ENCODE results near the gene RPS21. TPM values are rescaled to one million over a fixed set of nuclear protein-coding genes. Genes with fewer than 3 reads are reported as not detected.

Gene RPS21
- total RNA-seq, 2 experiments from 2014 or later: 3,015 to 3,210 TPM

DNA sequence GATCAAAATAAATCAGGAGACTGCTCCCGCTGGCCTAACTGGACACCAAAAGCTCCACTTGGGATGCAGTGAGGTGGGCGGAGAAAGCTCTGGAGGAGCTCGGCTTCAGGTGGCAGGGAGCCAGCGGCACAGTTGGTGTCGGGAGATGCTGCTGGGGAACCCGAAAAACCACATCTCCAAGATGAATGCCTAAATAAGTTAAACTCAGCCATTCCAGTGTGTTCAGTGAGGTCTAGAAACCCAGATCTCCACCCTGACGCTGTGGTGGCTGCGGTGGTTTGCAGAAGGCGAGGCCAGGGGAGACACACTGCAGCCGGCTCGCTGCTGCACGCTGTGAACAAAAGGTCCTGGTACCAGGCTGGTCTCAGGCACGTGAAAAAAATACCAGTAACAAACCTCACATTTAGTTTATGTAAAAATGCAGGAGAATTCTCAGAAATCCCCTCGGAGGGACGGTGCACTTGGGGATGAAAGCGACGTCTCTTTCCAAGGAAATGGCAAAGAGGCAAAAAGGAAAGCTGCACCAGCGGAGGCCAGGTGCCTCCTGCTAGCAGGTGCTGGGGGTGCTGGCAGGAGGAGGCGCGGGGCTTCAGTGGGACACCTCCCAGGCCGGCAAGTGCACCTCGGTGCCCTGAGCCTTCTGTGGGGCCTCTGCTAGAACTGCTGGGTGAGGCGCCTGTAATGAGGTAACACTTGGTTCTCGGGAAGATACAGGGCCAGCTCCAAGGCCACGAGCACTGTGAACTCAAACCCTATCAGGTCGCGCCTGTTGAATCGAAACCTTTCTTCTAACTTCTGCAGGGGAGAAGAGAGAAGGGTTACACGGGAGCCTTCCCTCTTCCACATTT lies 3.6 kb downstream of the RPS21 start:
- H3K4me3 ChIP-seq (ENCODE audit: low read length): no peak overlapping the region
- peaks cover 46% of the 10 kb centered on the region for H3K36me3 ChIP-seq (ENCODE audit: insufficient read depth, low read length)
- H3K27ac ChIP-seq (ENCODE audit: low read depth in 1 of 2, low read length in 2 of 2): no peak overlapping the region
- ChIA-PET CTCF (interaction anchor here (0.5 kb wide), 1 partner anchor 26 kb away, joined by 3 read pairs; no protein-coding TSS in a partner anchor), POLR2A (interaction anchor here (0.6 kb wide), 1 partner anchor 526 kb away, joined by 3 read pairs; no protein-coding TSS in a partner anchor)
- H3K27me3 ChIP-seq (ENCODE audit: control insufficient read depth in 1 of 2, insufficient read depth in 2 of 2, low read length in 2 of 2): no peaks in the 10 kb centered on the region
- ATAC-seq (ENCODE audit: poor library complexity) (no peak), DNase-seq (no peak)
- Mint-ChIP-seq H3K27me3 (no peaks in the 10 kb centered on the region), H3K36me3 (ENCODE audit: low read depth) (peaks cover 56% of the 10 kb centered on the region), H3K9me3 (no peaks in the 10 kb centered on the region), H3K4me3 (peak overlapping the region; percentile 10), H3K4me1 (ENCODE audit: low read depth) (peaks cover 32% of the 10 kb centered on the region), H3K27ac (no peak overlapping the region)
- TF ChIP-seq, protein P1, sequence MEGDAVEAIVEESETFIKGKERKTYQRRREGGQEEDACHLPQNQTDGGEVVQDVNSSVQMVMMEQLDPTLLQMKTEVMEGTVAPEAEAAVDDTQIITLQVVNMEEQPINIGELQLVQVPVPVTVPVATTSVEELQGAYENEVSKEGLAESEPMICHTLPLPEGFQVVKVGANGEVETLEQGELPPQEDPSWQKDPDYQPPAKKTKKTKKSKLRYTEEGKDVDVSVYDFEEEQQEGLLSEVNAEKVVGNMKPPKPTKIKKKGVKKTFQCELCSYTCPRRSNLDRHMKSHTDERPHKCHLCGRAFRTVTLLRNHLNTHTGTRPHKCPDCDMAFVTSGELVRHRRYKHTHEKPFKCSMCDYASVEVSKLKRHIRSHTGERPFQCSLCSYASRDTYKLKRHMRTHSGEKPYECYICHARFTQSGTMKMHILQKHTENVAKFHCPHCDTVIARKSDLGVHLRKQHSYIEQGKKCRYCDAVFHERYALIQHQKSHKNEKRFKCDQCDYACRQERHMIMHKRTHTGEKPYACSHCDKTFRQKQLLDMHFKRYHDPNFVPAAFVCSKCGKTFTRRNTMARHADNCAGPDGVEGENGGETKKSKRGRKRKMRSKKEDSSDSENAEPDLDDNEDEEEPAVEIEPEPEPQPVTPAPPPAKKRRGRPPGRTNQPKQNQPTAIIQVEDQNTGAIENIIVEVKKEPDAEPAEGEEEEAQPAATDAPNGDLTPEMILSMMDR (IDR thresholded peaks at IDR 0.05): no peak
- intact Hi-C loops (cut with DNase I, micrococcal nuclease): no loop called here
- H3K4me1 ChIP-seq (ENCODE audit: insufficient read depth, low read length): peaks cover 28% of the 10 kb centered on the region
- H3K9me3 ChIP-seq (ENCODE audit: control insufficient read depth in 1 of 2, insufficient read depth in 1 of 2, low read length in 2 of 2): no peaks in the 10 kb centered on the region

DNA sequence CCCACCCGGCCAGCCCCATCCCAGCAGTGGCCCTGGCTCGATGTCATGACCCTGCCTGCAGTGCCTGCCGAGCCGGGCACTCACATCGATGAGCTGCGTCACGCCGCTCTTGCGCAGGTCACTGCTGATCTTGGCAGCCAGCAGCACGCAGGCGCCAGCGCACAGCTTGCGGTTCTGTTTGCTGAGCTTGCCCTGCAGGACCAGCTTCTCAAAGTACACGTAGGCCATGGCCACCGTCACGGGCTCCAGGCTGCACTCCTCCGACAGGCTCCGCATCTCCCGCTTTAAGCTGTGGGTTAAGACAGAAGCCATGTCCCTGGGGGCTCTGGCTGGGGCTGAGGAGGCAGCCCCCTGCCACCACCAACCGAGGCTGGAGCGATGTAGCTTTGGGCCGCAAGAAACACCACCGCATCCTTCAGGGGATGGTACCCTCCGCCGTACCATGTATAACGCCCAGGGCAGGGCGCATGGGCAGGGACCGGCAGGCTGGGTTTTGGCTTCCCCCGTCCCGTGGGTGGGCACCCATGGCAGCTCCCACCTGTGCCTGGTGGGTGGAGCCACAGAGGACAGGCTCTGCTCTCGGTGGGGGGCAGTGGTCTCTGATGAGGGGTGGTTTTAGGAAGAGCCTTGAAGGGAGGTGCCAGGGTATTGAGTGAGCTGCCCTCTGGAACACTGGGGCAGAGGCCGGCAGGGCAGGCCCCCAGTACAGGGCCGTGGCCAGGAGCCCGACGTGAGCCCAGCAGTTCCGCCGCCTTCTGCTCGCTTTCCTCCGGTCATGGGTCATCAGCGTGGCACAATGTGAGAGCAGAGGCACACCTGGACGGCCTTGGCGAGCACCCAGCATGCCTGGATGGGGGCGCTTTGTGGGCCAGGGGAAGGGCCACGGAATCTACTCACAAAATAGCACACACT lies 4.5 kb downstream of the RPS21 start:
- intact Hi-C loops (cut with DNase I, micrococcal nuclease): no loop called here
- no peak for ATAC-seq (ENCODE audit: poor library complexity)
- no peak overlapping the region for H3K27ac Mint-ChIP-seq
- Histone ChIP-seq H3K27me3 (ENCODE audit: control insufficient read depth in 1 of 2, insufficient read depth in 2 of 2, low read length in 2 of 2) (no peaks in the 10 kb centered on the region), H3K4me1 (ENCODE audit: insufficient read depth, low read length) (peaks cover 19% of the 10 kb centered on the region), H3K36me3 (ENCODE audit: insufficient read depth, low read length) (peaks cover 46% of the 10 kb centered on the region), H3K4me3 (ENCODE audit: low read length) (no peak overlapping the region), H3K27ac (ENCODE audit: low read depth in 1 of 2, low read length in 2 of 2) (no peak overlapping the region), H3K9me3 (ENCODE audit: control insufficient read depth in 1 of 2, insufficient read depth in 1 of 2, low read length in 2 of 2) (no peaks in the 10 kb centered on the region)
- CTCF ChIA-PET: interaction anchor here (0.5 kb wide), 1 partner anchor 26 kb away, joined by 3 read pairs; no protein-coding TSS in a partner anchor
- H3K27me3 Mint-ChIP-seq: no peaks in the 10 kb centered on the region
- peaks cover 51% of the 10 kb centered on the region for H3K36me3 Mint-ChIP-seq (ENCODE audit: low read depth)
- H3K4me1 Mint-ChIP-seq (ENCODE audit: low read depth): peaks cover 24% of the 10 kb centered on the region
- DNase-seq: no peak
- POLR2A ChIA-PET: interaction anchor here (0.6 kb wide), 1 partner anchor 525 kb away, joined by 3 read pairs; no protein-coding TSS in a partner anchor
- TF ChIP-seq, protein P1 (IDR thresholded peaks at IDR 0.05): no peak
- no peaks in the 10 kb centered on the region for H3K9me3 Mint-ChIP-seq
- H3K4me3 Mint-ChIP-seq: no peak overlapping the region

DNA sequence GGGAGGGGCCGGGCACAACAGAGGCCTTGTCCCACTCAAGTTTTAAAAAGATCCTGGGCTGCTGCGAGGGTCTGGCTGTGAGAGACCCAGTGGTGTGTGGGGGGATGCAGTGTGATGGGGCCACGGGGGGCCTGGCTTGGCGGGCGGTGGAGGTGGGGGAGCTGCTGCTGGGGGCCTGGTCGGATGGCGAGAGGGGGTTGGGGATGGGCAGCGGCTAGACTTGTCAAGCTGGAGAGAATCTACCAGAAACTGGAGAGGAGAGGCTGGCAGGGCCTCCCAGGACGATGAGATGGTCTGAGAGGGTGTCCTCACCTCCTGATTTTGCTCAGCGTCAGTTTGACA lies 5.1 kb downstream of the RPS21 start:
- Mint-ChIP-seq H3K9me3 (no peaks in the 10 kb centered on the region), H3K36me3 (ENCODE audit: low read depth) (peaks cover 47% of the 10 kb centered on the region), H3K4me1 (ENCODE audit: low read depth) (peaks cover 24% of the 10 kb centered on the region), H3K27me3 (no peaks in the 10 kb centered on the region), H3K27ac (no peak overlapping the region), H3K4me3 (no peak overlapping the region)
- TF ChIP-seq, protein P1 (IDR thresholded peaks at IDR 0.05): no peak
- Histone ChIP-seq H3K27me3 (ENCODE audit: control insufficient read depth in 1 of 2, insufficient read depth in 2 of 2, low read length in 2 of 2) (no peaks in the 10 kb centered on the region), H3K27ac (ENCODE audit: low read depth in 1 of 2, low read length in 2 of 2) (no peak overlapping the region), H3K4me3 (ENCODE audit: low read length) (no peak overlapping the region), H3K36me3 (ENCODE audit: insufficient read depth, low read length) (peaks cover 46% of the 10 kb centered on the region), H3K4me1 (ENCODE audit: insufficient read depth, low read length) (peaks cover 19% of the 10 kb centered on the region), H3K9me3 (ENCODE audit: control insufficient read depth in 1 of 2, insufficient read depth in 1 of 2, low read length in 2 of 2) (no peaks in the 10 kb centered on the region)
- intact Hi-C loops (cut with DNase I, micrococcal nuclease): no loop called here
- no peak for ATAC-seq (ENCODE audit: poor library complexity)
- DNase-seq: no peak
- CTCF ChIA-PET: no interaction called here
- POLR2A ChIA-PET: no interaction called here
